ENCODE results near the gene TAP1.
A peak's percentile ranks its signal among the peaks of the same experiment; 100 is the strongest.

The TAP1 gene

GRCh38 chr6:32862725-32863124 is 9.2 kb upstream of the TAP1 start:
- DNase-seq = no peak

- no peak for DNase-seq
These were observed 7.2 kb upstream of the TAP1 start for GRCh38 chr6:32860674-32861073.

- no peak for DNase-seq
These were observed 4.7 kb upstream of the TAP1 start for GRCh38 chr6:32858194-32858593.

GRCh38 chr6:32857156-32857891 is 3.8 kb upstream of the TAP1 start:
- DNase-seq = no peak

GRCh38 chr6:32855467-32856174 is 2.1 kb upstream of the TAP1 start:
- DNase-seq = no peak

GRCh38 chr6:32854376-32855178 is 1.1 kb upstream of the TAP1 start:
- DNase-seq = no peak

GRCh38 chr6:32852844-32853540 is 512 bp downstream of the TAP1 start:
- no peak for DNase-seq

GRCh38 chr6:32852018-32852843 is 1.3 kb downstream of the TAP1 start:
- DNase-seq = no peak

- no peak for DNase-seq
These were observed 2.5 kb downstream of the TAP1 start for GRCh38 chr6:32851025-32851424.

- DNase-seq = no peak
These were observed 4.4 kb downstream of the TAP1 start for GRCh38 chr6:32849126-32849525.

GRCh38 chr6:32847795-32848194 is 5.7 kb downstream of the TAP1 start:
- no peak for DNase-seq

- no peak for DNase-seq
These were observed 6.5 kb downstream of the TAP1 start for GRCh38 chr6:32847004-32847403.

GRCh38 chr6:32845384-32845884 is 8.1 kb downstream of the TAP1 start:
- DNase-seq = no peak

- no peak for DNase-seq
These were observed 8.6 kb downstream of the TAP1 start for GRCh38 chr6:32844839-32845383.

GRCh38 chr6:32843979-32844838 is 9.3 kb downstream of the TAP1 start, which contains the start of gene PSMB8:
Gene PSMB8 (minus strand): TSS chr6:32844047. CDS start chr6:32843996, 51 bp downstream.
- DNase-seq = peak; percentile 71 to 85

GRCh38 chr6:32843331-32843978 is 10.0 kb downstream of the TAP1 start:
- DNase-seq = no peak

GRCh38 chr6:32842690-32843089 is 10.8 kb downstream of the TAP1 start:
- DNase-seq = no peak

- no peak for DNase-seq
These were observed 11.4 kb downstream of the TAP1 start for GRCh38 chr6:32842021-32842650.

GRCh38 chr6:32840604-32841246 is 12.8 kb downstream of the TAP1 start:
- no peak for DNase-seq

Measured in cerebellar nuclear complex (tissue), 1 donor.